HEK293 (cell line): ENCODE results near the gene AEBP1.

Experiments
- GLIS1 ChIP-seq: fragments of 450-650 bp; formaldehyde crosslinking; IDR thresholded peaks from 2 replicates; pipeline ENCODE4 v1.5.1; 2016; ENCODE audit warnings: missing biosample characterization, missing genetic modification characterization
- REPIN1 ChIP-seq: fragments of 450-650 bp; formaldehyde crosslinking; IDR thresholded peaks from 2 replicates; pipeline ENCODE4 v1.5.1; 2017; ENCODE audit warnings: missing biosample characterization, missing genetic modification characterization, low read depth
- ZNF121 ChIP-seq: fragments of 450-650 bp; formaldehyde crosslinking; IDR thresholded peaks from 2 replicates; pipeline ENCODE4 v1.5.1; 2016; ENCODE audit warnings: missing biosample characterization, missing genetic modification characterization
- ZNF549 ChIP-seq: fragments of 450-650 bp; IDR thresholded peaks from 2 replicates; pipeline ENCODE4 v1.5.1; 2018; ENCODE audit warnings: missing biosample characterization, missing genetic modification characterization, mild to moderate bottlenecking, inconsistent platforms, moderate library complexity
- TF ChIP-seq, protein P1 (sequence below): fragments of 450-650 bp; formaldehyde crosslinking; IDR thresholded peaks from 2 replicates; pipeline ENCODE4 v1.5.1; 2016; ENCODE audit warnings: missing biosample characterization, missing genetic modification characterization
- TF ChIP-seq, protein P2 (sequence below): fragments of 450-650 bp; formaldehyde crosslinking; IDR thresholded peaks from 2 replicates; pipeline ENCODE4; 2016; ENCODE audit warnings: missing biosample characterization, missing genetic modification characterization
- TF ChIP-seq, protein P3 (sequence below): fragments of 450-650 bp; formaldehyde crosslinking; IDR thresholded peaks from 2 replicates; pipeline ENCODE4 v1.5.1; 2016; ENCODE audit warnings: missing biosample characterization, missing genetic modification characterization

DNA sequence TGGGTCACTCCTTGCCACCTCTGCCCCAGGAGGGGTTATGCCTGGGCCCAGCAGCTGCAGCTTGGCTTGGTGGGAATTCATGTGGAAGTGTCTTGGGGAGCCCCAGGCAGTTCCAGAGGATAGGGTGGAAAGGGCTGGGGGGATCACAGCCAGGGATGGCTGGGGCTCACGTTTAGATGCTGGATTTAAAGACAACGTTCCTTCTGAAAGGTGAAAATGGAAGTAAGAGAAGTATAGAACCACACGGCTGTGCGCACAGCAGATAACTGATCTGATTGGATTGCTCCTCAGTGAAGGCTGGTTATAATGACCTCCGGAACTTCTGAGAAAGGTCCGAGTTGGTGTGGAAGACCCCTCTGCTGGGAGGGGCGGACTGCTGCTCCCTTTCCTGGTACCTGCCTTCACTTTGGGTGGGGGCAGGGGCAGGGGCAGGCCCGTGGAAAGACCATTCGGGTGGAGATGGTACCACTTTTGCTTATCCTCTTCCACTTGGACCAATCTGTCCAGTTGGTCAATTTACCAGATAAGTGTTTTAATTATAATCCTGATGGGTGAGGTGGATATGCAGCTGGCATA is 44.9 kb downstream of the AEBP1 start:
- TF ChIP-seq, protein P1, sequence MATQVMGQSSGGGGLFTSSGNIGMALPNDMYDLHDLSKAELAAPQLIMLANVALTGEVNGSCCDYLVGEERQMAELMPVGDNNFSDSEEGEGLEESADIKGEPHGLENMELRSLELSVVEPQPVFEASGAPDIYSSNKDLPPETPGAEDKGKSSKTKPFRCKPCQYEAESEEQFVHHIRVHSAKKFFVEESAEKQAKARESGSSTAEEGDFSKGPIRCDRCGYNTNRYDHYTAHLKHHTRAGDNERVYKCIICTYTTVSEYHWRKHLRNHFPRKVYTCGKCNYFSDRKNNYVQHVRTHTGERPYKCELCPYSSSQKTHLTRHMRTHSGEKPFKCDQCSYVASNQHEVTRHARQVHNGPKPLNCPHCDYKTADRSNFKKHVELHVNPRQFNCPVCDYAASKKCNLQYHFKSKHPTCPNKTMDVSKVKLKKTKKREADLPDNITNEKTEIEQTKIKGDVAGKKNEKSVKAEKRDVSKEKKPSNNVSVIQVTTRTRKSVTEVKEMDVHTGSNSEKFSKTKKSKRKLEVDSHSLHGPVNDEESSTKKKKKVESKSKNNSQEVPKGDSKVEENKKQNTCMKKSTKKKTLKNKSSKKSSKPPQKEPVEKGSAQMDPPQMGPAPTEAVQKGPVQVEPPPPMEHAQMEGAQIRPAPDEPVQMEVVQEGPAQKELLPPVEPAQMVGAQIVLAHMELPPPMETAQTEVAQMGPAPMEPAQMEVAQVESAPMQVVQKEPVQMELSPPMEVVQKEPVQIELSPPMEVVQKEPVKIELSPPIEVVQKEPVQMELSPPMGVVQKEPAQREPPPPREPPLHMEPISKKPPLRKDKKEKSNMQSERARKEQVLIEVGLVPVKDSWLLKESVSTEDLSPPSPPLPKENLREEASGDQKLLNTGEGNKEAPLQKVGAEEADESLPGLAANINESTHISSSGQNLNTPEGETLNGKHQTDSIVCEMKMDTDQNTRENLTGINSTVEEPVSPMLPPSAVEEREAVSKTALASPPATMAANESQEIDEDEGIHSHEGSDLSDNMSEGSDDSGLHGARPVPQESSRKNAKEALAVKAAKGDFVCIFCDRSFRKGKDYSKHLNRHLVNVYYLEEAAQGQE (tag by site-specific recombination) = no peak
- TF ChIP-seq, protein P2, sequence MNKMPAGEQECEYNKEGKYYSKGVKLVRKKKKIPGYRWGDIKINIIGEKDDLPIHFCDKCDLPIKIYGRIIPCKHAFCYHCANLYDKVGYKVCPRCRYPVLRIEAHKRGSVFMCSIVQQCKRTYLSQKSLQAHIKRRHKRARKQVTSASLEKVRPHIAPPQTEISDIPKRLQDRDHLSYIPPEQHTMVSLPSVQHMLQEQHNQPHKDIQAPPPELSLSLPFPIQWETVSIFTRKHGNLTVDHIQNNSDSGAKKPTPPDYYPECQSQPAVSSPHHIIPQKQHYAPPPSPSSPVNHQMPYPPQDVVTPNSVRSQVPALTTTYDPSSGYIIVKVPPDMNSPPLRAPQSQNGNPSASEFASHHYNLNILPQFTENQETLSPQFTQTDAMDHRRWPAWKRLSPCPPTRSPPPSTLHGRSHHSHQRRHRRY (tag by site-specific recombination) = no peak
- TF ChIP-seq ZNF121 (tag by site-specific recombination) (no peak), REPIN1 (tag by site-specific recombination) (no peak), ZNF549 (tag by site-specific recombination) (no peak), GLIS1 (tag by site-specific recombination) (no peak)
- TF ChIP-seq, protein P3, sequence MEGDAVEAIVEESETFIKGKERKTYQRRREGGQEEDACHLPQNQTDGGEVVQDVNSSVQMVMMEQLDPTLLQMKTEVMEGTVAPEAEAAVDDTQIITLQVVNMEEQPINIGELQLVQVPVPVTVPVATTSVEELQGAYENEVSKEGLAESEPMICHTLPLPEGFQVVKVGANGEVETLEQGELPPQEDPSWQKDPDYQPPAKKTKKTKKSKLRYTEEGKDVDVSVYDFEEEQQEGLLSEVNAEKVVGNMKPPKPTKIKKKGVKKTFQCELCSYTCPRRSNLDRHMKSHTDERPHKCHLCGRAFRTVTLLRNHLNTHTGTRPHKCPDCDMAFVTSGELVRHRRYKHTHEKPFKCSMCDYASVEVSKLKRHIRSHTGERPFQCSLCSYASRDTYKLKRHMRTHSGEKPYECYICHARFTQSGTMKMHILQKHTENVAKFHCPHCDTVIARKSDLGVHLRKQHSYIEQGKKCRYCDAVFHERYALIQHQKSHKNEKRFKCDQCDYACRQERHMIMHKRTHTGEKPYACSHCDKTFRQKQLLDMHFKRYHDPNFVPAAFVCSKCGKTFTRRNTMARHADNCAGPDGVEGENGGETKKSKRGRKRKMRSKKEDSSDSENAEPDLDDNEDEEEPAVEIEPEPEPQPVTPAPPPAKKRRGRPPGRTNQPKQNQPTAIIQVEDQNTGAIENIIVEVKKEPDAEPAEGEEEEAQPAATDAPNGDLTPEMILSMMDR (tag by site-specific recombination) = no peak
